Measurements from ENCODE around the gene CARMIL1.

DNA sequence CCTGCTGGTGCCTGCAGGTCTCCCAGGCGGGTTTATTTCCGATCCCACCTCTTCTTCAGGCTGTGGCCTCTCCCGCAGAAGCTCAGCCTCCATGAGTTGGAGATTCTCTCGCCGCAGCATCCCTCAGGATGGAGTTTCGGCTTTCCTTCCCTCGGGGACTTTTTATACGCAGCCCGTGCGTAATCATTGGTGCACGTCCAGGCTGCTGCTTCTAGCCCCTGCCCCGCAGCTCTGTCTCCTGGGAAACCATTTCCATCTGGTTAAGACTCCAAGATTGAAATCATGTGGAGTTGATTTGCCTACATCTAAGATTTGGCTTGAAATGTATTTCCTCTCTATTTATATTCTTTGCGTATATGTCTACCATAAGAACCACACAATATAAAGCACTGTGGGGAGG lies 46.7 kb upstream of the CARMIL1 start:
- TF ChIP-seq GATA1 (IDR thresholded peaks at IDR 0.05; ENCODE audit: low read depth, low read length) (no peak), POLR2A (IDR thresholded peaks at IDR 0.05; ENCODE audit: low read length) (no peak)
